HEK293 (cell line): ENCODE data around the gene NEGR1.

Source experiments
- WT1 ChIP-seq: fragments of 450-650 bp; formaldehyde crosslinking; IDR thresholded peaks from 2 replicates; pipeline ENCODE4 v1.5.1; 2016; ENCODE audit warnings: missing biosample characterization, missing genetic modification characterization
- ZBTB7A ChIP-seq: fragments of 450-650 bp; formaldehyde crosslinking; IDR thresholded peaks from 2 replicates; pipeline ENCODE4 v1.5.1; 2016; ENCODE audit warnings: low read depth, missing biosample characterization, missing genetic modification characterization

DNA sequence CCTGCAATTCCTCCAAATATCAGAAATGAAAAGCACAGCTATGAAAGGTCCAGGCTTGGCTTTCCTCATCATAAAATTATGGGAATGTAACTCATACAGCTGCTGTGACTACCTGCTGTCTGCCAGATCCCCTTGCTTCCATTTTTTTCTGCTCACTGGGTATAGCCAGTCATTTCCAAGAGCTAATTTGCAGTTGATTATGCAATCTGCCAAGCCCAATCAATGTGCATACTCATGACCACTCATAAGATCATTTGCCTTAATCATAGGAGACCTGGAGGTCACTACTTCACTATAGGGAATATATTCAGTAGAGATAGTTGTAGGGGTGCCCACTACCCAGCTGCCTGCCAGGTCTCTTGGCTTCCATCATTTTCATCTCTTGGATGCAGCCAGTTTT lies 783.8 kb downstream of the NEGR1 start:
- TF ChIP-seq ZBTB7A (tag by site-specific recombination) = no peak
- TF ChIP-seq WT1 (tag by site-specific recombination) = no peak
